ENCODE measurements around the gene NR6A1.

GRCh38 chr9:124549016-124549415, 222.1 kb downstream of the NR6A1 start:
- TF ChIP-seq, protein P1, sequence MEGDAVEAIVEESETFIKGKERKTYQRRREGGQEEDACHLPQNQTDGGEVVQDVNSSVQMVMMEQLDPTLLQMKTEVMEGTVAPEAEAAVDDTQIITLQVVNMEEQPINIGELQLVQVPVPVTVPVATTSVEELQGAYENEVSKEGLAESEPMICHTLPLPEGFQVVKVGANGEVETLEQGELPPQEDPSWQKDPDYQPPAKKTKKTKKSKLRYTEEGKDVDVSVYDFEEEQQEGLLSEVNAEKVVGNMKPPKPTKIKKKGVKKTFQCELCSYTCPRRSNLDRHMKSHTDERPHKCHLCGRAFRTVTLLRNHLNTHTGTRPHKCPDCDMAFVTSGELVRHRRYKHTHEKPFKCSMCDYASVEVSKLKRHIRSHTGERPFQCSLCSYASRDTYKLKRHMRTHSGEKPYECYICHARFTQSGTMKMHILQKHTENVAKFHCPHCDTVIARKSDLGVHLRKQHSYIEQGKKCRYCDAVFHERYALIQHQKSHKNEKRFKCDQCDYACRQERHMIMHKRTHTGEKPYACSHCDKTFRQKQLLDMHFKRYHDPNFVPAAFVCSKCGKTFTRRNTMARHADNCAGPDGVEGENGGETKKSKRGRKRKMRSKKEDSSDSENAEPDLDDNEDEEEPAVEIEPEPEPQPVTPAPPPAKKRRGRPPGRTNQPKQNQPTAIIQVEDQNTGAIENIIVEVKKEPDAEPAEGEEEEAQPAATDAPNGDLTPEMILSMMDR (IDR thresholded peaks at IDR 0.05) = no peak
- TF ChIP-seq POLR2A (IDR thresholded peaks at IDR 0.05) (no peak), EP300 (IDR thresholded peaks at IDR 0.05; ENCODE audit: low read depth) (no peak)
